GM19467 (cell line): ENCODE measurements around the gene NDUFS4.
"Not testable (repeated sequence)": the region's sequence is repeated elsewhere in the genome, so short reads cannot be mapped to it uniquely, and the experiment has no call there.

Source experiments
- ATAC-seq: cut with Tn5 transposase; IDR thresholded peaks from one replicate; pipeline ENCODE4 v1.9.1; 2021; ENCODE audit warnings: mild to moderate bottlenecking, moderate library complexity; ENCODE audit not compliant: unreplicated experiment

NDUFS4 gene

GRCh38 chr5:53560506-53561191 is at the start of gene NDUFS4:
NDUFS4 (plus strand) TSS chr5:53560639; CDS start chr5:53560663, 24 bp downstream.
- peak; percentile 81 for ATAC-seq

- ATAC-seq: no peak
These were observed 47.9 kb upstream of the NDUFS4 start for GRCh38 chr5:53512539-53512938.

GRCh38 chr5:53515988-53516387 is 44.5 kb upstream of the NDUFS4 start:
- ATAC-seq: no peak

- no peak for ATAC-seq
These were observed 39.6 kb upstream of the NDUFS4 start for GRCh38 chr5:53520813-53521212.

GRCh38 chr5:53537711-53538110 is 22.7 kb upstream of the NDUFS4 start:
- ATAC-seq: no peak

GRCh38 chr5:53540739-53541138 is 19.7 kb upstream of the NDUFS4 start:
- ATAC-seq: not testable (repeated sequence)

GRCh38 chr5:53541859-53542258 is 18.6 kb upstream of the NDUFS4 start:
- ATAC-seq: no peak

- ATAC-seq: no peak
These were observed 17.5 kb upstream of the NDUFS4 start for GRCh38 chr5:53542926-53543325.

- no peak for ATAC-seq
These were observed 17.0 kb upstream of the NDUFS4 start for GRCh38 chr5:53543401-53543800.

- no peak for ATAC-seq
These were observed 14.7 kb upstream of the NDUFS4 start for GRCh38 chr5:53545744-53546143.

- no peak for ATAC-seq
These were observed 13.2 kb upstream of the NDUFS4 start for GRCh38 chr5:53547226-53547625.

GRCh38 chr5:53548501-53548900 is 11.9 kb upstream of the NDUFS4 start:
- ATAC-seq: not testable (repeated sequence)

- no peak for ATAC-seq
These were observed 10.6 kb upstream of the NDUFS4 start for GRCh38 chr5:53549792-53550191.

- ATAC-seq: no peak
These were observed 7.9 kb upstream of the NDUFS4 start for GRCh38 chr5:53552561-53552960.

- no peak for ATAC-seq
These were observed 6.0 kb upstream of the NDUFS4 start for GRCh38 chr5:53554444-53554843.

- no peak for ATAC-seq
These were observed 5.3 kb upstream of the NDUFS4 start for GRCh38 chr5:53555160-53555559.

- ATAC-seq: no peak
These were observed 4.4 kb upstream of the NDUFS4 start for GRCh38 chr5:53556001-53556400.

- ATAC-seq: no peak
These were observed 3.1 kb upstream of the NDUFS4 start for GRCh38 chr5:53557386-53557785.

- no peak for ATAC-seq
These were observed 1.5 kb upstream of the NDUFS4 start for GRCh38 chr5:53558966-53559365.

- peak; percentile 16 for ATAC-seq
These were observed 411 bp upstream of the NDUFS4 start for GRCh38 chr5:53560028-53560427.

GRCh38 chr5:53568401-53568800 is 8.0 kb downstream of the NDUFS4 start:
- no peak for ATAC-seq

- no peak for ATAC-seq
These were observed 8.4 kb downstream of the NDUFS4 start for GRCh38 chr5:53568871-53569270.

GRCh38 chr5:53569453-53569852 is 9.0 kb downstream of the NDUFS4 start:
- ATAC-seq: no peak
